ENCODE measurements around the gene PLEKHM2. TPM values are rescaled to one million over a fixed set of nuclear protein-coding genes. Genes with fewer than 3 reads are reported as not detected.
A peak's percentile ranks its signal among the peaks of the same experiment; 100 is the strongest.

PLEKHM2 gene
- total and polyA plus RNA-seq, 2 of the 8 experiments (the other 6 are each of a cell fraction or from before 2014, with no cell fraction given) = 38.3 to 47.6 TPM

DNA sequence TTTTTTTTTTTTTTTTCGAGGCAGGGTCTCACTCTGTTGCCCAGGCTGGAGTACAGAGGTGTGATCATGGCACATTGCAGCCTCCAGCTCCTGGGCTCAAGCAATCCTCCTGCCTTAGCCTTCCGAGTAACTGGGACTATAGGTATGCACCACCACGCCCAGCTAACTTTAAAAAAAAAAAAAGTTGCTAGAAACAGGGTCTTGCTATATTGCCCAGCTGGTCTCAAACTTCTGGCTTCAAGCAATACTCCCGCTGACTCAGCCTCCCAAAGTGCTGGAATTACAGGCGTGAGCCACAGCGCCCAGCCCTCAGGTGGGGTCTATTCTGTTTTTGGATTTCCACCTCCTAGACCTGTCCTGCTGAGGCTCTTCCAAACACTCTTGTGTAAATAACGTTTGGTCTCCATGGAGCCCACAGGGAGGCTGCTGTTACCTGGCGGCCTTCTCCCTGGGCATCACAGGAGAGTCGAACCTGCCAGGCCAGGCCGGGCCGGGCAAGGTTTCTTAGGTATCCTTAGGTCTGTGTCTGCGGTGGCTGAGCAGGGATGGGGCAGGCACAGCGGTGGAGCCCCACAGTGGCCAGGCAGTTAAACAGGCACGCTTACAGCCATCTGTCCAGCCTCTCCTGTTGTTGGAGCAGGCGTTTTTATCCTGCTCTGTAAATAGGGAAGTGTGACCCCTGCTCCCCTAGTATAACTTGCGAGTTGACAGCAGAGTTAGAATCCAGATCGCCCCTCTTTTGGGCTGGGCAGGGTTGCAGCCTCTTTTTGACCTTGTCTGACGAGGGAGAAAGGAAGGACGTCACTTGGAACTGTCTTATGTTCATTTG lies 18.8 kb downstream of the PLEKHM2 start (continued):
- TF ChIP-seq, protein P1, sequence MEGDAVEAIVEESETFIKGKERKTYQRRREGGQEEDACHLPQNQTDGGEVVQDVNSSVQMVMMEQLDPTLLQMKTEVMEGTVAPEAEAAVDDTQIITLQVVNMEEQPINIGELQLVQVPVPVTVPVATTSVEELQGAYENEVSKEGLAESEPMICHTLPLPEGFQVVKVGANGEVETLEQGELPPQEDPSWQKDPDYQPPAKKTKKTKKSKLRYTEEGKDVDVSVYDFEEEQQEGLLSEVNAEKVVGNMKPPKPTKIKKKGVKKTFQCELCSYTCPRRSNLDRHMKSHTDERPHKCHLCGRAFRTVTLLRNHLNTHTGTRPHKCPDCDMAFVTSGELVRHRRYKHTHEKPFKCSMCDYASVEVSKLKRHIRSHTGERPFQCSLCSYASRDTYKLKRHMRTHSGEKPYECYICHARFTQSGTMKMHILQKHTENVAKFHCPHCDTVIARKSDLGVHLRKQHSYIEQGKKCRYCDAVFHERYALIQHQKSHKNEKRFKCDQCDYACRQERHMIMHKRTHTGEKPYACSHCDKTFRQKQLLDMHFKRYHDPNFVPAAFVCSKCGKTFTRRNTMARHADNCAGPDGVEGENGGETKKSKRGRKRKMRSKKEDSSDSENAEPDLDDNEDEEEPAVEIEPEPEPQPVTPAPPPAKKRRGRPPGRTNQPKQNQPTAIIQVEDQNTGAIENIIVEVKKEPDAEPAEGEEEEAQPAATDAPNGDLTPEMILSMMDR (IDR thresholded peaks at IDR 0.05; ENCODE audit: control extremely low read depth in 1 of 3, insufficient read depth in 1 of 3, low read depth in 1 of 3, low read length in 3 of 3) = peak; percentile 28 to 63 (median 53); a peak in 3 of 4 replicates
- TF ChIP-seq RAD21 (IDR thresholded peaks at IDR 0.05 in 1 of 2, conservative IDR thresholded peaks at IDR 0.05 in 1 of 2; ENCODE audit: low read depth in 2 of 2, low read length in 2 of 2) = peak; percentile 39 to 50; a peak in 3 of 4 replicates
- TF ChIP-seq TAF7 (optimal IDR thresholded peaks at IDR 0.05; ENCODE audit: borderline replicate concordance, low read depth, low read length) = no peak
- no peak for TF ChIP-seq SIRT6 (IDR thresholded peaks at IDR 0.05; ENCODE audit: low read length)
- no peak for TF ChIP-seq PHF8 (conservative IDR thresholded peaks at IDR 0.05; ENCODE audit: low read depth, low read length)

All from H1 (cell line).